ENCODE results near the gene HYAL1. TPM values are rescaled to one million over a fixed set of nuclear protein-coding genes. Genes with fewer than 3 reads are reported as not detected.

HYAL1 gene
- total RNA-seq, 1 donor from 2014 or later = 0.59 TPM

- Mint-ChIP-seq H3K27me3 (ENCODE audit: low read depth) (no peaks in the 10 kb centered on the region), H3K36me3 (ENCODE audit: low read depth) (peaks cover 32% of the 10 kb centered on the region), H3K9me3 (no peaks in the 10 kb centered on the region), H3K4me3 (ENCODE audit: low read depth) (peak overlapping the region; percentile 95), H3K4me1 (ENCODE audit: low read depth) (peaks cover 25% of the 10 kb centered on the region), H3K27ac (peak overlapping the region; percentile 96)
- DNase-seq (ENCODE audit: low spot score) = no peak
- intact Hi-C loops (cut with micrococcal nuclease) = loop anchor here (2.0 kb wide), 1 partner anchor 17 kb away; the partner anchor contains the start of gene TMEM115
Measured at GRCh38 chr3:50341537-50341936, 38.2 kb upstream of the HYAL1 start.

GRCh38 chr3:50340448-50341329 is 37.3 kb upstream of the HYAL1 start, which contains the start of gene RASSF1:
RASSF1 (minus strand) TSS chr3:50340836; CDS start chr3:50340805, 31 bp downstream.
- peak; percentile 82 for DNase-seq (ENCODE audit: low spot score)
- H3K27me3 Mint-ChIP-seq (ENCODE audit: low read depth) = no peaks in the 10 kb centered on the region
- peaks cover 41% of the 10 kb centered on the region for H3K36me3 Mint-ChIP-seq (ENCODE audit: low read depth)
- peak within 1 kb of the TSS; percentile 96 for H3K27ac Mint-ChIP-seq
- H3K4me3 Mint-ChIP-seq (ENCODE audit: low read depth) = peak within 1 kb of the TSS; percentile 95
- no peaks in the 10 kb centered on the region for H3K9me3 Mint-ChIP-seq
- H3K4me1 Mint-ChIP-seq (ENCODE audit: low read depth) = peaks cover 30% of the 10 kb centered on the region
- intact Hi-C loops (cut with micrococcal nuclease) = loop anchor here (2.0 kb wide), 1 partner anchor 18 kb away; the partner anchor contains the start of gene TMEM115

- Mint-ChIP-seq H3K36me3 (ENCODE audit: low read depth) (peaks cover 47% of the 10 kb centered on the region), H3K4me3 (ENCODE audit: low read depth) (peak overlapping the region; percentile 95), H3K9me3 (no peaks in the 10 kb centered on the region), H3K27ac (peak overlapping the region; percentile 93), H3K27me3 (ENCODE audit: low read depth) (no peaks in the 10 kb centered on the region), H3K4me1 (ENCODE audit: low read depth) (peaks cover 34% of the 10 kb centered on the region)
- no peak for DNase-seq (ENCODE audit: low spot score)
- intact Hi-C loops (cut with micrococcal nuclease) = loop anchor here (2.0 kb wide), 1 partner anchor 19 kb away; the partner anchor contains the start of gene TMEM115
Measured at GRCh38 chr3:50340147-50340447, 36.7 kb upstream of the HYAL1 start.

GRCh38 chr3:50339485-50340146 is 36.2 kb upstream of the HYAL1 start:
- H3K27me3 Mint-ChIP-seq (ENCODE audit: low read depth) = no peaks in the 10 kb centered on the region
- H3K4me3 Mint-ChIP-seq (ENCODE audit: low read depth) = peak overlapping the region; percentile 95
- no peaks in the 10 kb centered on the region for H3K9me3 Mint-ChIP-seq
- no peak for DNase-seq (ENCODE audit: low spot score)
- intact Hi-C loops (cut with micrococcal nuclease) = loop anchor here (2.0 to 5.0 kb wide), 3 partner anchors 19 to 263 kb away; partner anchors contain the start of genes GNAI2 and TMEM115
- peak overlapping the region; percentile 93 for H3K27ac Mint-ChIP-seq
- peaks cover 32% of the 10 kb centered on the region for H3K4me1 Mint-ChIP-seq (ENCODE audit: low read depth)
- peaks cover 50% of the 10 kb centered on the region for H3K36me3 Mint-ChIP-seq (ENCODE audit: low read depth)

GRCh38 chr3:50338965-50339364 is 35.6 kb upstream of the HYAL1 start:
- intact Hi-C loops (cut with micrococcal nuclease) = loop anchor here (1.0 to 5.0 kb wide), 3 partner anchors 11 to 263 kb away; partner anchors contain the start of genes CYB561D2, GNAI2 and NPRL2
- peaks cover 57% of the 10 kb centered on the region for H3K36me3 Mint-ChIP-seq (ENCODE audit: low read depth)
- peak overlapping the region; percentile 93 for H3K27ac Mint-ChIP-seq
- no peaks in the 10 kb centered on the region for H3K27me3 Mint-ChIP-seq (ENCODE audit: low read depth)
- peaks cover 36% of the 10 kb centered on the region for H3K4me1 Mint-ChIP-seq (ENCODE audit: low read depth)
- no peaks in the 10 kb centered on the region for H3K9me3 Mint-ChIP-seq
- no peak for DNase-seq (ENCODE audit: low spot score)
- H3K4me3 Mint-ChIP-seq (ENCODE audit: low read depth) = peak overlapping the region; percentile 95

GRCh38 chr3:50337175-50337861 is 33.9 kb upstream of the HYAL1 start:
- Mint-ChIP-seq H3K36me3 (ENCODE audit: low read depth) (peaks cover 63% of the 10 kb centered on the region), H3K27me3 (ENCODE audit: low read depth) (no peaks in the 10 kb centered on the region), H3K27ac (peak overlapping the region; percentile 93), H3K4me3 (ENCODE audit: low read depth) (peak overlapping the region; percentile 95), H3K9me3 (no peaks in the 10 kb centered on the region), H3K4me1 (ENCODE audit: low read depth) (peaks cover 41% of the 10 kb centered on the region)
- peak; percentile 97 for DNase-seq (ENCODE audit: low spot score)
- intact Hi-C loops (cut with micrococcal nuclease) = loop anchor here (1.0 to 5.0 kb wide), 5 partner anchors 9 to 265 kb away; partner anchors contain the start of genes GNAI2, HYAL3, IFRD2 and NAA80

GRCh38 chr3:50336452-50337174 is 33.2 kb upstream of the HYAL1 start:
- H3K36me3 Mint-ChIP-seq (ENCODE audit: low read depth) = peaks cover 70% of the 10 kb centered on the region

GRCh38 chr3:50334339-50335075 is 31.1 kb upstream of the HYAL1 start:
- intact Hi-C loops (cut with micrococcal nuclease) = loop anchor here (5.0 kb wide), 2 partner anchors 97 to 268 kb away; partner anchors contain the start of gene GNAI2

More at GRCh38 chr3:50336452-50337174, 33.2 kb upstream of the HYAL1 start:
- no peak for DNase-seq (ENCODE audit: low spot score)
- Mint-ChIP-seq H3K9me3 (no peaks in the 10 kb centered on the region), H3K27ac (peak overlapping the region; percentile 96), H3K4me1 (ENCODE audit: low read depth) (peaks cover 41% of the 10 kb centered on the region), H3K27me3 (ENCODE audit: low read depth) (no peaks in the 10 kb centered on the region), H3K4me3 (ENCODE audit: low read depth) (peak overlapping the region; percentile 95)
- intact Hi-C loops (cut with micrococcal nuclease) = loop anchor here (1.0 to 5.0 kb wide), 5 partner anchors 8 to 266 kb away; partner anchors contain the start of genes GNAI2, HYAL3, IFRD2 and NAA80

GRCh38 chr3:50333744-50334328 is 30.5 kb upstream of the HYAL1 start:
- Mint-ChIP-seq H3K27ac (peak overlapping the region; percentile 86), H3K9me3 (no peaks in the 10 kb centered on the region), H3K4me1 (ENCODE audit: low read depth) (peaks cover 27% of the 10 kb centered on the region), H3K4me3 (ENCODE audit: low read depth) (peak overlapping the region; percentile 56), H3K36me3 (ENCODE audit: low read depth) (peaks cover 80% of the 10 kb centered on the region), H3K27me3 (ENCODE audit: low read depth) (no peaks in the 10 kb centered on the region)
- intact Hi-C loops (cut with micrococcal nuclease) = no loop called here
- DNase-seq (ENCODE audit: low spot score) = no peak

More at GRCh38 chr3:50334339-50335075, 31.1 kb upstream of the HYAL1 start:
- Mint-ChIP-seq H3K36me3 (ENCODE audit: low read depth) (peaks cover 83% of the 10 kb centered on the region), H3K9me3 (no peaks in the 10 kb centered on the region), H3K4me3 (ENCODE audit: low read depth) (peak overlapping the region; percentile 56), H3K4me1 (ENCODE audit: low read depth) (peaks cover 33% of the 10 kb centered on the region), H3K27ac (peak overlapping the region; percentile 86), H3K27me3 (ENCODE audit: low read depth) (no peaks in the 10 kb centered on the region)
- DNase-seq (ENCODE audit: low spot score) = no peak

GRCh38 chr3:50331364-50331907 is 28.1 kb upstream of the HYAL1 start:
- DNase-seq (ENCODE audit: low spot score) = no peak
- Mint-ChIP-seq H3K4me3 (ENCODE audit: low read depth) (no peak overlapping the region), H3K27me3 (ENCODE audit: low read depth) (no peaks in the 10 kb centered on the region), H3K4me1 (ENCODE audit: low read depth) (peaks cover 32% of the 10 kb centered on the region), H3K9me3 (no peaks in the 10 kb centered on the region), H3K27ac (no peak overlapping the region), H3K36me3 (ENCODE audit: low read depth) (peaks cover 68% of the 10 kb centered on the region)
- intact Hi-C loops (cut with micrococcal nuclease) = no loop called here

GRCh38 chr3:50330330-50330729 is 27.0 kb upstream of the HYAL1 start:
- DNase-seq (ENCODE audit: low spot score) = no peak
- Mint-ChIP-seq H3K27ac (no peak overlapping the region), H3K4me1 (ENCODE audit: low read depth) (peaks cover 25% of the 10 kb centered on the region), H3K4me3 (ENCODE audit: low read depth) (no peak overlapping the region), H3K9me3 (no peaks in the 10 kb centered on the region), H3K27me3 (ENCODE audit: low read depth) (no peaks in the 10 kb centered on the region), H3K36me3 (ENCODE audit: low read depth) (peaks cover 59% of the 10 kb centered on the region)
- intact Hi-C loops (cut with micrococcal nuclease) = no loop called here
